Choroid plexus epithelial cell (primary cell): Measurements from ENCODE around the gene FHL2.

ENCODE experiments used
- DNase-seq: peaks from one replicate; pipeline ENCODE4 v3.0.0-alpha.2; 2010; ENCODE audit warnings: low read depth
- H3K4me3 ChIP-seq: 2 replicates; pipeline ENCODE4 v1.5.1; 2011; ENCODE audit warnings: low read depth, mild to moderate bottlenecking, control low read depth, low read length, moderate library complexity
- CTCF ChIP-seq: conservative IDR thresholded peaks from 2 replicates; pipeline ENCODE4 v1.5.1; 2011; ENCODE audit warnings: low read depth, mild to moderate bottlenecking, control low read depth, inconsistent platforms, low read length, moderate library complexity

FHL2 gene

GRCh38 chr2:105399207-105399861, 483 bp upstream of the FHL2 start:
- TF ChIP-seq CTCF: no peak

GRCh38 chr2:105397953-105398335, 907 bp downstream of the FHL2 start:
- peak overlapping the region; percentile 100 for H3K4me3 ChIP-seq
- peak; percentile 56 for DNase-seq
- no peak for TF ChIP-seq CTCF

More at GRCh38 chr2:105399207-105399861, 483 bp upstream of the FHL2 start:
- H3K4me3 ChIP-seq: peak overlapping the region; percentile 100
- no peak for DNase-seq

GRCh38 chr2:105397025-105397722, 1.7 kb downstream of the FHL2 start:
- DNase-seq: peak; percentile 61
- H3K4me3 ChIP-seq: peak overlapping the region; percentile 100
- TF ChIP-seq CTCF: no peak

- TF ChIP-seq CTCF: no peak
- peak; percentile 94 for DNase-seq
- peak overlapping the region; percentile 100 for H3K4me3 ChIP-seq
Observed at GRCh38 chr2:105396254-105397024, 2.4 kb downstream of the FHL2 start.

GRCh38 chr2:105395691-105396090, 3.2 kb downstream of the FHL2 start:
- H3K4me3 ChIP-seq: peak overlapping the region; percentile 100
- TF ChIP-seq CTCF: no peak
- DNase-seq: peak; percentile 40

- peak overlapping the region; percentile 100 for H3K4me3 ChIP-seq
- TF ChIP-seq CTCF: no peak
- peak; percentile 86 for DNase-seq
Observed at GRCh38 chr2:105394951-105395611, 3.8 kb downstream of the FHL2 start.
